Keratinocyte (primary cell): Measurements from ENCODE around the gene LPAR1. TPM values are rescaled to one million over a fixed set of nuclear protein-coding genes. Genes with fewer than 3 reads are reported as not detected.

Source experiments
- DNase-seq: peaks from one replicate; pipeline ENCODE4 v3.0.0-alpha.2; 2011; ENCODE audit warnings: low read depth, missing footprints, low spot score
- FAIRE-seq: peaks from 2 replicates; lab custom pipeline; 2011; peaks lifted over from hg19 to GRCh38; lab: Jason Lieb, UNC
- H2AFZ ChIP-seq: 2 replicates; pipeline ENCODE4 v1.6.0; 2012; ENCODE audit warnings: low read length, control low read depth, inconsistent platforms; ENCODE audit not compliant: control insufficient read depth
- H3K27ac ChIP-seq: 2 replicates; pipeline ENCODE4 v1.5.1; 2011; ENCODE audit warnings: low read length; ENCODE audit not compliant: control insufficient read depth, insufficient read depth
- H3K27me3 ChIP-seq: 3 replicates; pipeline ENCODE4 v1.6.0; 2011; ENCODE audit warnings: low read length; ENCODE audit not compliant: control insufficient read depth, insufficient read depth; ENCODE audit errors: extremely low read depth
- H3K36me3 ChIP-seq, 2 experiments: 2 replicates in 1 of 2; 3 replicates in 1 of 2; pipeline ENCODE4 v1.5.1; 2011; ENCODE audit warnings: low read length in 2 of 2, mild to moderate bottlenecking in 1 of 2; ENCODE audit not compliant: control insufficient read depth in 2 of 2, insufficient read depth in 2 of 2; ENCODE audit errors: extremely low read depth in 1 of 2
- H3K4me1 ChIP-seq: 3 replicates; pipeline ENCODE4 v1.5.1; 2011; ENCODE audit warnings: low read length; ENCODE audit not compliant: control insufficient read depth, insufficient read depth; ENCODE audit errors: extremely low read depth
- H3K4me2 ChIP-seq: 3 replicates; pipeline ENCODE4 v1.6.0; 2011; ENCODE audit warnings: low read depth, low read length; ENCODE audit not compliant: control insufficient read depth, insufficient read depth; ENCODE audit errors: extremely low read depth
- H3K4me3 ChIP-seq, 3 experiments: fragments of 200-600 bp in 1 of 3; sonication (generic) in 1 of 3; 2 replicates in 2 of 3; 3 replicates in 1 of 3; pipeline ENCODE4 v1.5.1; 2011 to 2016; ENCODE audit warnings: low read length in 3 of 3, mild to moderate bottlenecking in 3 of 3, control low read depth in 2 of 3, inconsistent platforms in 1 of 3, low read depth in 1 of 3, mixed read lengths in 1 of 3, mixed run types in 1 of 3, moderate library complexity in 1 of 3; ENCODE audit not compliant: control insufficient read depth in 2 of 3, insufficient read depth in 2 of 3; ENCODE audit errors: extremely low read depth in 1 of 3
- H3K79me2 ChIP-seq: 2 replicates; pipeline ENCODE4 v1.6.0; 2012; ENCODE audit warnings: low read length; ENCODE audit not compliant: control insufficient read depth, insufficient read depth
- H3K9ac ChIP-seq: 3 replicates; pipeline ENCODE4 v1.6.0; 2011; ENCODE audit warnings: low read length; ENCODE audit not compliant: control insufficient read depth, insufficient read depth; ENCODE audit errors: extremely low read depth
- H3K9me1 ChIP-seq: 3 replicates; pipeline ENCODE4 v1.6.0; 2011; ENCODE audit warnings: low read length; ENCODE audit not compliant: control insufficient read depth, insufficient read depth; ENCODE audit errors: extremely low read depth
- H3K9me3 ChIP-seq: 2 replicates; pipeline ENCODE4 v1.5.1; 2012; ENCODE audit warnings: low read depth, low read length; ENCODE audit not compliant: control insufficient read depth
- H4K20me1 ChIP-seq: 3 replicates; pipeline ENCODE4 v1.6.0; 2011; ENCODE audit warnings: low read length; ENCODE audit not compliant: control insufficient read depth, insufficient read depth; ENCODE audit errors: extremely low read depth
- CTCF ChIP-seq, 3 experiments: IDR thresholded peaks in 1 of 3; conservative IDR thresholded peaks in 1 of 3; optimal IDR thresholded peaks in 1 of 3; 2 replicates in 2 of 3; 3 replicates in 1 of 3; pipeline versions ENCODE3 to v1.5.1; 2011; ENCODE audit warnings: low read length in 3 of 3, mild to moderate bottlenecking in 3 of 3, moderate library complexity in 2 of 3, control low read depth in 1 of 3, inconsistent platforms in 1 of 3; ENCODE audit not compliant: insufficient read depth in 2 of 3; ENCODE audit errors: extremely low read depth in 1 of 3
- EZH2 ChIP-seq: IDR thresholded peaks from one replicate; pipeline ENCODE4 v1.6.1; 2012; ENCODE audit warnings: inconsistent platforms, mild to moderate bottlenecking, low read length, moderate library complexity
- dilution Hi-C: fragments of 300-500 bp; cut with MboI; formaldehyde crosslinking; loops from one replicate; pipeline ENCODE4 v1.7.0; 2020; ENCODE audit warnings: low sequenced_read_pairs; ENCODE audit not compliant: extremely low pct_ligation_motif_present
- polyA plus RNA-seq, 5 experiments: library from polyadenylated mRNA; depleted of rRNA in 3 of 5; stranded (reverse) in 3 of 5; stranded (forward) in 1 of 5; unstranded in 1 of 5; fragments of >200 nt; gene quantifications; 1 replicate in 1 of 5; 2 replicates in 3 of 5; 3 replicates in 1 of 5; pipeline versions ENCODE4 v1.2.1 to v1.2.3, GENCODE V29; 2011 to 2012; ENCODE audit warnings: missing spikeins in 2 of 5, low read depth in 1 of 5, low replicate concordance in 1 of 5

The LPAR1 gene
- polyA plus RNA-seq, 1 donor (not counting 4 experiments of a cell fraction or from before 2014, with no cell fraction given), result 43.2 TPM

- Histone ChIP-seq H3K9me3 (no peaks in the 10 kb centered on the region), H3K4me2 (no peak overlapping the region), H2AFZ (no peak overlapping the region), H4K20me1 (no peaks in the 10 kb centered on the region), H3K79me2 (peaks cover 16% of the 10 kb centered on the region), H3K4me1 (peaks cover 17% of the 10 kb centered on the region), H3K9ac (no peak overlapping the region), H3K4me3 (no peak overlapping the region), H3K9me1 (no peaks in the 10 kb centered on the region), H3K27ac (no peak overlapping the region), H3K27me3 (no peaks in the 10 kb centered on the region), H3K36me3 (peaks cover 5 to 7% of the 10 kb centered on the region in 2 experiments)
- FAIRE-seq, result no peak
- DNase-seq, result no peak
- TF ChIP-seq EZH2, result no peak
- no peak for TF ChIP-seq CTCF (optimal IDR thresholded peaks at IDR 0.05 in 1 of 3, IDR thresholded peaks at IDR 0.05 in 1 of 3, conservative IDR thresholded peaks at IDR 0.05 in 1 of 3; ENCODE audit: extremely low read depth in 1 of 3, insufficient read depth in 2 of 3, low read length in 3 of 3)
- dilution Hi-C loops, result no loop called here
These were observed 66.6 kb downstream of the LPAR1 start for GRCh38 chr9:110971705-110972104.

- TF ChIP-seq EZH2, result no peak
- TF ChIP-seq CTCF (optimal IDR thresholded peaks at IDR 0.05 in 1 of 3, IDR thresholded peaks at IDR 0.05 in 1 of 3, conservative IDR thresholded peaks at IDR 0.05 in 1 of 3; ENCODE audit: extremely low read depth in 1 of 3, insufficient read depth in 2 of 3, low read length in 3 of 3), result no peak
- no peak overlapping the region for H2AFZ ChIP-seq
- FAIRE-seq (no peak), DNase-seq (no peak)
- peaks cover 12% of the 10 kb centered on the region for H3K79me2 ChIP-seq
- H3K4me2 ChIP-seq, result no peak overlapping the region
- no peak overlapping the region for H3K27ac ChIP-seq
- H3K4me1 ChIP-seq, result peaks cover 13% of the 10 kb centered on the region
- no peaks in the 10 kb centered on the region for H3K27me3 ChIP-seq
- no peaks in the 10 kb centered on the region for H3K9me1 ChIP-seq
- dilution Hi-C loops, result no loop called here
- H3K36me3 ChIP-seq, result peaks cover 5 to 7% of the 10 kb centered on the region in 2 experiments
- no peak overlapping the region for H3K4me3 ChIP-seq
- no peaks in the 10 kb centered on the region for H3K9me3 ChIP-seq
- no peak overlapping the region for H3K9ac ChIP-seq
- H4K20me1 ChIP-seq, result no peaks in the 10 kb centered on the region
These were observed 67.0 kb downstream of the LPAR1 start for GRCh38 chr9:110971234-110971633.
